ENCODE data around the gene PNLDC1.
A peak's percentile ranks its signal among the peaks of the same experiment; 100 is the strongest.

The PNLDC1 gene

DNA sequence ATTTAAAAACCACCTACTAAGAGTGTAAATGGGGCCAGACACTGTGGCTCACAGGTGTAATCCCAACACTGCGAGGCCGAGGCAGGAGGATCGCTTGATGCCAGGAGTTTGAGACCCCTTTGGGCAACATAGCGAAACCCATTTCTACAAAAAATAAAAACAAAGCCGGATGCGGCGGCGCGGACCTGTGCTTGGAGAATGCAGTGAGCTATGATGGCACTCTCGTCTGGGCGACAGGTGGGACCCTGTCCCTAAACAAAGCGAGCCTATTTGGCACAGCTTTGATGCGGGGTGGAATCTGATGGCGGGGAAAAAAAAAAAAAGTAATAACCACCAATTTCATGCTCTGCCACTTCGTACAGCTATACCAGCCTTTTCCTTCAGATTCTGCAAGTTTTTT lies 11.8 kb upstream of the PNLDC1 start:
- Histone ChIP-seq H3K23ac (ENCODE audit: low read length in 2 of 2) (peak overlapping the region in 1 of 2 experiments; percentile 60), H2BK15ac (ENCODE audit: low read depth, poor library complexity, severe bottlenecking) (no peak overlapping the region), H4K91ac (ENCODE audit: low read length) (no peak overlapping the region), H2AK5ac (ENCODE audit: low read length, severe bottlenecking) (no peak overlapping the region), H2AFZ (ENCODE audit: low read depth, low read length) (no peak overlapping the region), H3K4me3 (ENCODE audit: insufficient read depth in 1 of 2, low read depth in 1 of 2, low read length in 2 of 2) (peak overlapping the region; percentile 99), H3K4ac (ENCODE audit: low read depth in 1 of 2, low read length in 2 of 2) (no peak overlapping the region), H3K18ac (ENCODE audit: low read depth in 1 of 2, low read length in 2 of 2) (no peak overlapping the region), H3K9me3 (ENCODE audit: control insufficient read depth, low read length) (no peaks in the 10 kb centered on the region), H3K4me2 (ENCODE audit: low read length, poor library complexity, severe bottlenecking) (peak overlapping the region; percentile 97), H2BK5ac (ENCODE audit: low read depth, low read length, poor library complexity, severe bottlenecking) (no peak overlapping the region), H2BK12ac (ENCODE audit: low read length in 2 of 2) (no peak overlapping the region), H3K27me3 (ENCODE audit: control insufficient read depth in 1 of 2, insufficient read depth in 1 of 2, low read length in 2 of 2) (no peaks in the 10 kb centered on the region), H4K8ac (ENCODE audit: low read length) (no peak overlapping the region), H3K4me1 (ENCODE audit: control insufficient read depth, insufficient read depth, low read depth, low read length) (peaks cover 12% of the 10 kb centered on the region), H3K9ac (ENCODE audit: low read length) (peak overlapping the region; percentile 96), H3K79me1 (replicated peaks; ENCODE audit: low read length, poor library complexity, severe bottlenecking) (peaks cover 5% of the 10 kb centered on the region), H3K27ac (ENCODE audit: low read length, poor library complexity, severe bottlenecking) (peak overlapping the region; percentile 38), H3K14ac (ENCODE audit: low read length in 2 of 2) (no peak overlapping the region), H3K36me3 (ENCODE audit: control insufficient read depth in 1 of 2, insufficient read depth in 2 of 2, low read depth in 1 of 2, low read length in 2 of 2) (peaks cover 9 to 61% of the 10 kb centered on the region in 2 experiments), H2BK120ac (ENCODE audit: low read depth, low read length) (no peak overlapping the region)
- DNase-seq: no peak
- WGBS: 62% methylated on average over 11 of the region's 15 CpGs

DNA sequence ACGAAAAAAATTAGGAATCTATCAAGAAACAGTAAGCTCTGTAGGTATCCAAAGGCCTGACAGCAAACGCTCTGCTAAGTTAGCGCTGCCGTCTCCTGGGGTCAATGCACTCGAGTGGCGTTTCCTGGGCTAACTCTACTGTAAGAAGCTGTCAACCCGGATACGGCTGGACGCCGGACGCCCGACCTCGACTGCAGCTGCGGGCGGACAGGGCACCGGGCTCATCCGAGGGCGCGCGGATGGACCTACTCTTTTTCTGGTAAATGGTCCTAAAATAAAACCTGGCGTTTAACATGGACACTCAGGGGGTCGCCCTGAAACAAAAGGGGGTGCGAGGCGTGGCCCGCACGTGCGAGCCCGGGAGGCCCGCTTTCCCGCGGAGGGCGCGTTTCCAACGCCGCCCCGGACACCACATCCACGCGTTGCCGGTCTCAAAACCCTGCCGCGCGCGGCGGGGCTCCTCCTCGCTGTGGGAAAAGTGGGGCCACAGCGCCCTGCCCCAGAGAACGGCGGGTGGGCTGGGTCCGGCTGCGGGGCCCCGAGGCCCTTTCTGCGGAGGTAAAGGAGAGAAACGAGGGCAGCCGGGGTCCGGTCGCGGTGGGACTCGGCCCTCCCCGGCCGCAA lies 11.2 kb upstream of the PNLDC1 start:
- Histone ChIP-seq H2BK120ac (ENCODE audit: low read depth, low read length) (no peak overlapping the region), H3K9me3 (ENCODE audit: control insufficient read depth, low read length) (no peaks in the 10 kb centered on the region), H3K4me2 (ENCODE audit: low read length, poor library complexity, severe bottlenecking) (peak overlapping the region; percentile 97), H4K8ac (ENCODE audit: low read length) (peak overlapping the region; percentile 98), H2AK5ac (ENCODE audit: low read length, severe bottlenecking) (no peak overlapping the region), H3K4me1 (ENCODE audit: control insufficient read depth, insufficient read depth, low read depth, low read length) (peaks cover 12% of the 10 kb centered on the region), H2AFZ (ENCODE audit: low read depth, low read length) (peak overlapping the region; percentile 95), H3K27me3 (ENCODE audit: control insufficient read depth in 1 of 2, insufficient read depth in 1 of 2, low read length in 2 of 2) (no peaks in the 10 kb centered on the region), H3K23ac (ENCODE audit: low read length in 2 of 2) (peak overlapping the region; percentile 60 to 99), H2BK5ac (ENCODE audit: low read depth, low read length, poor library complexity, severe bottlenecking) (peak overlapping the region; percentile 89), H2BK12ac (ENCODE audit: low read length in 2 of 2) (peak overlapping the region in 1 of 2 experiments; percentile 39), H3K18ac (ENCODE audit: low read depth in 1 of 2, low read length in 2 of 2) (peak overlapping the region; percentile 68 to 99), H3K36me3 (ENCODE audit: control insufficient read depth in 1 of 2, insufficient read depth in 2 of 2, low read depth in 1 of 2, low read length in 2 of 2) (peaks cover 6 to 59% of the 10 kb centered on the region in 2 experiments), H3K4me3 (ENCODE audit: insufficient read depth in 1 of 2, low read depth in 1 of 2, low read length in 2 of 2) (peak overlapping the region; percentile 99), H3K27ac (ENCODE audit: low read length, poor library complexity, severe bottlenecking) (peak overlapping the region; percentile 91), H3K4ac (ENCODE audit: low read depth in 1 of 2, low read length in 2 of 2) (peak overlapping the region; percentile 81 to 96), H4K91ac (ENCODE audit: low read length) (peak overlapping the region; percentile 91), H3K9ac (ENCODE audit: low read length) (peak overlapping the region; percentile 96), H2BK15ac (ENCODE audit: low read depth, poor library complexity, severe bottlenecking) (peak overlapping the region; percentile 89), H3K79me1 (replicated peaks; ENCODE audit: low read length, poor library complexity, severe bottlenecking) (peaks cover 5% of the 10 kb centered on the region), H3K14ac (ENCODE audit: low read length in 2 of 2) (peak overlapping the region; percentile 68 to 100)
- under 1% methylated on average over 44 of the region's 60 CpGs for WGBS
- DNase-seq: peak; percentile 59

DNA sequence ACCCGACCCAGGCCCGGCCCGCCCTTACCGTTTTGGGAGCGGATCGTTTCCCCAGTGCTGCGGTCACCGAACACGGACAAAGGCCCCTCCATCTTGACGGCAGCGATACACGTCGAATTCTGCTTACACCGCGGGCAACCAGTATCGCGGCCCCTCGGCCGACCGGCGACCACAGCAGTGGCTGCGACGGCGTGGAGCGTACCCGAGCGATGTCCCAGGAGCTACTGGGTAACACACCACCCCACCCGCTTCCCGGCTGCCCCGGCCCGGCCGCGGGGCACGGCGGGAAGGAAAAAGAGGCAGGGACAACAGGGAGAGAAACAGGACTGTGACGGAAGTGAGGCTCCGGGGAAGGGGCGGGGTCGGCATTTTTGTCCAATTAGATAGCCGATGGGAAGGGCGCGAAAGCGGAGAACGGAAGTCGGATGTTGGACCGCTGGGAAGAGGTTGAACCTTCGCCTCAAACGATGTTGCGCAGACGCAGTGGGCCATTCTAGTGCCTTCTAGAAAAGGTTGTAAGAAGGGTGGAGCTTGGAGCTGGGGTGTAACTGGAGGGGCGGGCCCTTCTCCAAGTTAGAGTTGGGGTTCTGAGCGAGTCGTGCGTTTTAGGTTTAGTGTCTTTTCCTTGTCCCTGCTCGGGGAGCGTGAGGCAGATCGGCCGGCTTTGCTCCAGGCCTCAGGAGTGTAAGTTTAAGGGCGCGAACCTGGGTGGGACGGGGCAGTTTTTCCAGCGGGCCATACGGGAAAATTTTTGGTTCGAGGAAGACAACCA lies 10.5 kb upstream of the PNLDC1 start, which contains the start of gene TCP1:
Gene TCP1 (minus strand): TSS at position 226 of the 772 bp plus-strand sequence. CDS start 134 bp downstream, at position 92.
- Histone ChIP-seq H4K91ac (ENCODE audit: low read length) (peak within 1 kb of the TSS; percentile 91), H3K4me2 (ENCODE audit: low read length, poor library complexity, severe bottlenecking) (peak within 1 kb of the TSS; percentile 97), H3K27me3 (ENCODE audit: control insufficient read depth in 1 of 2, insufficient read depth in 1 of 2, low read length in 2 of 2) (no peaks in the 10 kb centered on the region), H3K18ac (ENCODE audit: low read depth in 1 of 2, low read length in 2 of 2) (peak within 1 kb of the TSS; percentile 68 to 99), H3K36me3 (ENCODE audit: control insufficient read depth in 1 of 2, insufficient read depth in 2 of 2, low read depth in 1 of 2, low read length in 2 of 2) (peaks cover 6 to 61% of the 10 kb centered on the region in 2 experiments), H2AFZ (ENCODE audit: low read depth, low read length) (peak within 1 kb of the TSS; percentile 95), H2BK120ac (ENCODE audit: low read depth, low read length) (no peak within 1 kb of the TSS), H2BK5ac (ENCODE audit: low read depth, low read length, poor library complexity, severe bottlenecking) (peak within 1 kb of the TSS; percentile 89), H3K79me1 (replicated peaks; ENCODE audit: low read length, poor library complexity, severe bottlenecking) (peaks cover 5% of the 10 kb centered on the region), H3K9ac (ENCODE audit: low read length) (peak within 1 kb of the TSS; percentile 96), H3K9me3 (ENCODE audit: control insufficient read depth, low read length) (no peaks in the 10 kb centered on the region), H2AK5ac (ENCODE audit: low read length, severe bottlenecking) (peak within 1 kb of the TSS; percentile 91), H3K4me1 (ENCODE audit: control insufficient read depth, insufficient read depth, low read depth, low read length) (peaks cover 12% of the 10 kb centered on the region), H3K4ac (ENCODE audit: low read depth in 1 of 2, low read length in 2 of 2) (peak within 1 kb of the TSS; percentile 81 to 96), H3K23ac (ENCODE audit: low read length in 2 of 2) (peak within 1 kb of the TSS; percentile 60 to 99), H3K14ac (ENCODE audit: low read length in 2 of 2) (peak within 1 kb of the TSS; percentile 68 to 100), H3K27ac (ENCODE audit: low read length, poor library complexity, severe bottlenecking) (peak within 1 kb of the TSS; percentile 91), H2BK12ac (ENCODE audit: low read length in 2 of 2) (peak within 1 kb of the TSS in 1 of 2 experiments; percentile 39), H4K8ac (ENCODE audit: low read length) (peak within 1 kb of the TSS; percentile 98), H2BK15ac (ENCODE audit: low read depth, poor library complexity, severe bottlenecking) (peak within 1 kb of the TSS; percentile 89), H3K4me3 (ENCODE audit: insufficient read depth in 1 of 2, low read depth in 1 of 2, low read length in 2 of 2) (peak within 1 kb of the TSS; percentile 99)
- peak; percentile 100 for DNase-seq
- under 1% methylated on average over 53 of the region's 64 CpGs for WGBS

Data from mesenchymal stem cell (in vitro differentiated cells and primary cell).